ENCODE results near the gene GANC. TPM values are rescaled to one million over a fixed set of nuclear protein-coding genes. Genes with fewer than 3 reads are reported as not detected.
A peak's percentile ranks its signal among the peaks of the same experiment; 100 is the strongest.

The GANC gene
- total RNA-seq, 1 experiment from 2014 or later, result 20.3 TPM

DNA sequence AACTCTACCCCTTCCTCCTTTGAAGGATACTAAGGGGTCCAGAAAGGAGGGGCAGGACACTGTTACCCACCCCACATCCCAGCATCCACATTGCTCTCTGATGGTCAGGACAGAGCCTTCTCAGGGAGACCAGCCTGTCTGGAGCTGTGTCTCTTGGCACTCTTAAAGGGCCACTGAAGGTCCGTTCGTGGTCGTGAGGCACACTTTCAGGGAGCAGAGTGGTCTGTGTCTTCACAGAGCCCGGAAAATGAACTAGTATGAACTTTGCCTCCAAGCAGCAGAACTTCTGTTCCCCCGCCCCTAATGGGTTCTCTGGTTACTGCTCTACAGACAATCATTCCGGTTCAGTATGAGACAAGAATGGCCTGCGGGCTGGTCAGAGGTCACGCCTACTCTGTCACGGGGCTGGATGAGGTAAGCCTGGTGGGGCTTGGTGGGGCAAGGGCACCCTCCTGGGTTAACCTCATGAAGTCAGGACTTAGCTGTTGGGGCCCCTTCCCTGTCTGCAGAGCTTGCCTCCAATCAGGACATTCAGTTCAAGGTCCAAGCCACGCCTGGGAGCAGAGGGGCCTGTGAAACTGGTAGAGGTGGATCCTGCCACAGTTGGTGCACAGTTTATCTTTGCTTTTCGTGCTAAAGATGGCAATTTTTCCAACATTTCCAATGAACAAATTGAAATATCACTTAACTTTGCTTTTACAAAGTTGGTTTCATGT lies 119.5 kb downstream of the GANC start:
- Histone ChIP-seq H3K27me3 (no peaks in the 10 kb centered on the region), H3K27ac (no peak overlapping the region), H3K36me3 (no peaks in the 10 kb centered on the region), H3K9me3 (replicated peaks) (no peaks in the 10 kb centered on the region), H3K4me3 (no peak overlapping the region), H3K4me1 (peaks cover 3% of the 10 kb centered on the region; the same call in 1 of the 2 replicates)
- peak; percentile 50 to 55 for DNase-seq

DNA sequence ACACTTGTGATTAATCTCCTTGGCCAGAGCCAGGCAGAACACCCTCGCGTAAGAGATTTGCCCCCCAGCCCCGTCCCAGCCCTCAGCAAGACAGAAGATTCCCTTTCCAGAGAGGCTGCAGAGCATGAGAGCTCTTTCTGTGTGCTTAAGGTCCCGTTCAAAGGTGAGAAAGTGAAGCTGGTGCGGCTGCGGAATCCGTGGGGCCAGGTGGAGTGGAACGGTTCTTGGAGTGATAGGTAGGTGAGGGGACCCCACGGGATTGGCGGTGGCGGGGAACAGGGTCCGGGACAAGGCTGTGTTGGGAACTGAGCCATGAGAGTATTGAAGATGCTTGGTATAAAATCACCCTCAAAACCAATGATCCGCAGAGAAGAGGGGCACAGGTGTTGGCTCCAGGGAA lies 121.1 kb downstream of the GANC start:
- Histone ChIP-seq H3K36me3 (no peaks in the 10 kb centered on the region), H3K27ac (no peak overlapping the region)
- no peak for DNase-seq

DNA sequence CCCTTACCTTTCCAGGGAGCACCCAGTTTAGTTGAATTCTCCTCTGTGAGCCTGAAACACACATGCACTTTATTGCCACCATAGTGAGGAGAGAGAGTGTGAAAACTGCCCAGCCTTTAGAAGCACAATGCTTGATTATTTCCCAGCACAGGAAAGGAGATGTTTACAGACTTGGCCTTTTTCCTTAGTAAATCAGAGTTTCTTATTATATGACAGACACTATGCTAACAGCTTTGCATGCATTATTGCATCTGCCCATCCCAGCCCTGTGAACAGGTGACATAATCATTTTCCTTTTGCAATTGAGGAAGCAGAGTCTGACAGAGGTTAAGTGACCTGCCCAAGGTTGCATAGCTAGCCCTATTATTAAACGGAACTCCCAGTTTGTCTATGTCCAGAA lies 122.8 kb downstream of the GANC start:
- no peaks in the 10 kb centered on the region for H3K27me3 ChIP-seq

More for the DNA sequence above, 121.1 kb downstream of the GANC start:
- Histone ChIP-seq H3K27me3 (no peaks in the 10 kb centered on the region), H3K4me3 (no peak overlapping the region), H3K9me3 (replicated peaks) (no peaks in the 10 kb centered on the region), H3K4me1 (peaks cover 3% of the 10 kb centered on the region; the same call in 1 of the 2 replicates)

DNA sequence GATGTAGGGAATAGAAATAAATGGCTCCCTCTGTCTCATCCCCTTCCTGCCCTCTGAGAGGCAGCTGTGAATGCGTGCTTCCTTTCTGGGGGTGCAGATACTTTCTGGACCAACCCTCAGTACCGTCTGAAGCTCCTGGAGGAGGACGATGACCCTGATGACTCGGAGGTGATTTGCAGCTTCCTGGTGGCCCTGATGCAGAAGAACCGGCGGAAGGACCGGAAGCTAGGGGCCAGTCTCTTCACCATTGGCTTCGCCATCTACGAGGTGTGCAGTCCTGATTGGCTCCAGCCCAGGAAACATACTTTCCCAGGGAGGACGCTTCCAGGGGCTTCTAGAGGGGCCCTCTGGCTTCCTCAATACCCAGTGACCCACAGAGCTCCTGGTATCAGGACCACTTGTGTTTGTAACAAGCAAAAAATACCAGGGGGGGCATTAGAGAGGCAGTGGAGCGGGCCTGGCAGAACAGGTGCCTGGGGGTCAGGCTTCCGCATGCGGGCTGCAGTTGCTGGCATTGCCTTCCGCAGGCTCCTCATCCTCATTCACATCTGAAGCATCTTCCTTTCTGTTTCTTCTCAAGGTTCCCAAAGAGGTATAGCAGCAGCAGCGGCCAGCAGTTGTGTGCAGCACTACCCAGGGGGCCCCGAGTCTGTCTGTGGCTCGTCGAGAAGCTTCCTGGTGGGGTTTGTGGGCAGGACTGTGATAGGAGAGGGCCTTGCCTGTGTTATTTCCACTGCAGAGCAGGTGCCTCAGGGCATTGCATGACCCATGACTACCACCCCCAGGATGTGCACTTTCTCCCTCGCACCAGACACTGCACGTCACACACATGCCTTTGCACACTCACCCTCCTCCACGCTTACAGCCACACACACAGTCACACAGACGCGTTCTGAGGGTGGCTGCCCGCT lies 128.8 kb downstream of the GANC start:
- Histone ChIP-seq H3K27ac (peak overlapping the region; percentile 21), H3K27me3 (no peaks in the 10 kb centered on the region), H3K4me1 (no peaks in the 10 kb centered on the region; the same call in 1 of the 2 replicates), H3K9me3 (replicated peaks) (0 out of 2 replicates have a peak, but pooled peaks cover 3% of the 10 kb centered on the region), H3K36me3 (no peaks in the 10 kb centered on the region), H3K4me3 (peak overlapping the region; percentile 46)
- DNase-seq, result peak; percentile 36 to 56

More for the DNA sequence above, 122.8 kb downstream of the GANC start:
- Histone ChIP-seq H3K4me3 (no peak overlapping the region), H3K4me1 (peaks cover 3% of the 10 kb centered on the region; the same call in 1 of the 2 replicates), H3K27ac (no peak overlapping the region), H3K9me3 (replicated peaks) (0 out of 2 replicates have a peak, but pooled peaks cover 3% of the 10 kb centered on the region), H3K36me3 (no peaks in the 10 kb centered on the region)
- DNase-seq, result no peak

DNA sequence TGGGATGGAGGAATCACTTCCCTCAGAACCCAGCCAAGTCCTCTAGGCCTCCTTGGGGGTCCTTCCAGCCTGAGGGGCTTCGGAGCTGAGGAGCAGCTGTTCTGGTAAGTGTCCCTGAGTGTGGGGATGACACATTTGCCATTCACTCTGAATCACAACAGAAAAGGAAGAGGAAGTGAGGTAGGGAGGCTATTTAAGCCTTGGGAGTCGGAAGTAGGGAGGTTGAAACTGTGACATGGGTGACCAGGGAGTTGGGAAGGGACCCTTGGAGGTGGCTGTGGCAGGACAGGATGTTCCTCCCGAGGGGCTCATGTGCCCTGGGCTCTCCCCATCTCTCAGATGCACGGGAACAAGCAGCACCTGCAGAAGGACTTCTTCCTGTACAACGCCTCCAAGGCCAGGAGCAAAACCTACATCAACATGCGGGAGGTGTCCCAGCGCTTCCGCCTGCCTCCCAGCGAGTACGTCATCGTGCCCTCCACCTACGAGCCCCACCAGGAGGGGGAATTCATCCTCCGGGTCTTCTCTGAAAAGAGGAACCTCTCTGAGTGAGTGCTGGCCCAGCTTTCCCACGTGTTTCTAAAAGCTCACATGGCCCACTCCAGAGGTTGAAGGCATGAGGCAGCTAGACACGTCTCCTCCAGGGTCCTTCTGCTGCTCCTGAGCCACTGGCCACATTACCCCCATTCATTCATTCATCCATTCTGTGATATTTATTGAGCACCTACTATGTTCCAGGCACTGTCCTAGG lies 129.6 kb downstream of the GANC start:
- Histone ChIP-seq H3K9me3 (replicated peaks) (0 out of 2 replicates have a peak, but pooled peaks cover 3% of the 10 kb centered on the region), H3K27ac (no peak overlapping the region), H3K4me3 (peak overlapping the region; percentile 46; the same call in 1 of the 2 replicates), H3K4me1 (no peaks in the 10 kb centered on the region; the same call in 1 of the 2 replicates), H3K36me3 (no peaks in the 10 kb centered on the region), H3K27me3 (no peaks in the 10 kb centered on the region)
- no peak for DNase-seq

DNA sequence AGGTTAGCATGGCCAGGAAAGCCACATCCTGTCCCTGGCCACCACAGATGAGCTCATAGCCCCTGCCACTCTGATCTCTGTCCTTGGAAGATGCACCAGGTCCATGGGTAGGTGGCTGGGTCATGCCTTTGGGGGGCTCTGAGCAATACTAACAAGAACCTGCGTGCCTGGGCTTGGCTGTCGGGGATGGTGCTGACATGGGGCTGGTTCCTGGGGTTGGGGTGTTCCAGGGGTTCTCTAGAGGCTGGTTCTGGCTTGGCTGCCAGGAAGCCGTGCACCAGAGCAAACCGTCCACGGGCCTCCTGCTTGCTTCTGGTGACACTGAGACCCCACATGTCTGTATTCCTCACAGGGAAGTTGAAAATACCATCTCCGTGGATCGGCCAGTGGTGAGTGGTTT lies 130.4 kb downstream of the GANC start:
- no peaks in the 10 kb centered on the region for H3K36me3 ChIP-seq
- no peaks in the 10 kb centered on the region; the same call in 1 of the 2 replicates for H3K4me1 ChIP-seq
- H3K9me3 ChIP-seq (replicated peaks), result 0 out of 2 replicates have a peak, but pooled peaks cover 3% of the 10 kb centered on the region
- no peak overlapping the region for H3K4me3 ChIP-seq
- H3K27ac ChIP-seq, result no peak overlapping the region
- DNase-seq, result no peak
- no peaks in the 10 kb centered on the region for H3K27me3 ChIP-seq

DNA sequence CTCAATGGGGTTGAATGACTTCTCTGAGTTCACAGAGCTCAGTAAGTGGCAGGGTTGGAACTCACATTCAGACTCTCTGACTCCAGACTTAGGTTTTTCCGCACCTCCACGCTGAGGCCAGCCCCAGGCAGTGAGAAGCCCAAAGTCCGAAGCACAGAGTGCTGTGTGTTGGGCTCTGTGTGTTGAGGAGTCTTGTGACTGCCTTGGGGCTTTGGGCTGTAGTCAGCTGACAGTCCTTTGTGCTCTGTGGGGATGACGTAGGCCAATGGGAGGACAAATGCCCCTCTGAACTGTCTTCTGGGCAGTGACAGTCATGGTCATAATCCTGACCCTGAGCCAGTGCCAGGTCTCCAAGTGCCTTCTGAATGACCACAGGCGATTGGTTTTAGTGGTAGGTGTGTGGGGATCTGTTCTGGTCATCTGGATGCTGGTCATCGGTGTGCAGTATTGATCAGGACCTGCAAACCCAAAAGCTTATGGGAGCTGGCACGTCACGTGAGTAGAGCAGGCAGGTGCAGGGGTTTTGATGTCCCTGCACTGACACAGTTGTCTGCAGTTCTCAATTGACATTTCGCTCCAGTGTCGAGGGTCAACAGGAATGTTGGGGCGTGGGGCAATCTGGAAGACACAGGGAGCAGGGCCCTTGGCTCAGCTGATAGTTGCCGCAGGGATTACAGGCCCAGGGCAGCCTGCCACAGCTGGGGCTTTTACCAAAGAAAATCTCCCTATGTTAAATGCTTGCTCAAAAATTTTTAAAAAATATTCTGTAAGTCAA lies 131.6 kb downstream of the GANC start:
- Histone ChIP-seq H3K27ac (no peak overlapping the region), H3K36me3 (no peaks in the 10 kb centered on the region), H3K9me3 (replicated peaks) (0 out of 2 replicates have a peak, but pooled peaks cover 3% of the 10 kb centered on the region), H3K4me1 (no peaks in the 10 kb centered on the region; the same call in 1 of the 2 replicates), H3K4me3 (no peak overlapping the region), H3K27me3 (no peaks in the 10 kb centered on the region)
- DNase-seq, result peak in 1 of 2 experiments; percentile 28

DNA sequence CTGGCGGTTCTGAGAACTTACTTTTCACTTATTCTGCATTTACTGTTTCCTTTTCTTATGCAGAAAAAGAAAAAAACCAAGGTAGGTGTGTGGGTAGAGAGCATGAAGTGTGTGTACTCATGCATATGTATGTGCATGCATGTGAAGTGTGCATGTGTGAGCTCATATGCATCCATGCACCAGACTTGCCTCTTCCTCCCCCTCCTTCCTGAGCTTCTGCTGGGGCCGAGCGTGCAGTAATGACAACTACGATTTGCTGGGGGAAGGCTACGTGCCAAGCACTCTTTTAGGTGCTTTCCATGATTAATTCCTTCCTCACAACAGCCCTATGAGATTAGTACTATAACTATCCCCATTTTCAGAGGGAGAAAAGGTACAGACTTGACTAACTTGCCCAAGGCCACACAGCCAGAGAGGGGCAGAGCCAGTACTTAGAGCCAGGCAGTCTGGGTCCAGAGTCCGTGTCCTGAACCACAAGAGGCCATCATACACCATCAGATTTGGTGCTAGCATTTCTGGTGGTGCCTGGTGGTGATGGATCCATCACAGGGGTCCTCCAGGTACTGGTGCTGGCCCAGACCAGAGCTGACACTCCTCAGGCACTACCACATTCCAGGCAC lies 133.0 kb downstream of the GANC start:
- Histone ChIP-seq H3K36me3 (no peaks in the 10 kb centered on the region), H3K4me1 (no peaks in the 10 kb centered on the region; the same call in 1 of the 2 replicates), H3K27me3 (no peaks in the 10 kb centered on the region), H3K4me3 (no peak overlapping the region), H3K27ac (no peak overlapping the region), H3K9me3 (replicated peaks) (no peaks in the 10 kb centered on the region)
- DNase-seq, result no peak

Other genes starting within 250 kb of the GANC start
- gene PLA2G4D, start 178.6 kb upstream of the GANC start, total RNA-seq (2014; rRNA removed; shearing (Covaris generic)), result not detected in 2 replicates
- not detected in 2 replicates for gene PLA2G4F, start 116.6 kb upstream of the GANC start, total RNA-seq (2014; rRNA removed; shearing (Covaris generic))
- 26.1 and 29.3 TPM in 2 replicates for gene VPS39, start 64.9 kb upstream of the GANC start, total RNA-seq (2014; rRNA removed; shearing (Covaris generic))
- 46.4 and 46.9 TPM in 2 replicates for gene TMEM87A, start 232 bp downstream of the GANC start, total RNA-seq (2014; rRNA removed; shearing (Covaris generic))
- 0.59 and 0.81 TPM in 2 replicates for gene CAPN3, start 86.3 kb downstream of the GANC start, total RNA-seq (2014; rRNA removed; shearing (Covaris generic))
- gene ZNF106, start 217.9 kb downstream of the GANC start, total RNA-seq (2014; rRNA removed; shearing (Covaris generic)), result 84.6 and 86.2 TPM in 2 replicates
- gene SNAP23, start 222.4 kb downstream of the GANC start, total RNA-seq (2014; rRNA removed; shearing (Covaris generic)), result 52.6 and 60.7 TPM in 2 replicates